ENCODE measurements around the gene ALAD.

DNA sequence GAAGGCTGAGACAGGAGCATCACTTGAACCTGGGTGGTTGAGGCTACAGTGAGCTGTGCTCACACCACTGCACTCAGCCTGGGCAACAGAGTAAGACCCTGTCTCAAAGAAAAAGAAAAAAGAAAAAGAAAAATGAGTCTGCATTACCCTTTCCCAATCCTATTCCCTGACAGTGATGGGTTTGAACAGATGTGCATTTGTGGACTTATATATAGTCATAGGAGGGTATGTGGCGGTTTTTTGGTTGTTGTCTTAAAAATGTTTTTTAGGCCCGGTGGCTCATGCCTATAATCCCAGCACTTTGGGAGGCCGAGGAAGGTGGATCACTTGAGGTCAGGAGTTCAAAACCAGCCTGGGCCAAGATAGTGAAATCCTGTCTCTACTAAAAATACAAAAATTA lies 37.7 kb downstream of the ALAD start:
- TF ChIP-seq EZH2 (IDR thresholded peaks at IDR 0.05; ENCODE audit: insufficient read depth, poor library complexity, severe bottlenecking) (no peak), EZH2phosphoT487 (IDR thresholded peaks at IDR 0.05; ENCODE audit: insufficient read depth, low read depth) (no peak)

All from GM23248 (cell line).